Sigmoid colon (tissue), 4 donors: ENCODE measurements around the gene PRCC.

Experiments
- CTCF ChIP-seq, 4 experiments: fragments of 450-650 bp in 3 of 4; fragments of 200-600 bp in 1 of 4; IDR thresholded peaks; one replicate each; pipeline ENCODE4 v1.5.1; 2016 to 2019; ENCODE audit warnings: antibody characterized with exemption in 4 of 4, mild to moderate bottlenecking in 3 of 4, moderate library complexity in 2 of 4
- EP300 ChIP-seq, 4 donors: sonication (generic); formaldehyde crosslinking; IDR thresholded peaks; one replicate each; pipeline ENCODE4 v1.6.1; 2017; ENCODE audit warnings: antibody characterized with exemption in 4 of 4
- POLR2A ChIP-seq, 2 donors: fragments of 450-650 bp; IDR thresholded peaks; one replicate each; pipeline ENCODE4 v1.6.1; 2016; ENCODE audit warnings: antibody characterized with exemption in 2 of 2, mild to moderate bottlenecking in 2 of 2, moderate library complexity in 2 of 2
- POLR2AphosphoS5 ChIP-seq, 4 donors: sonication (generic); formaldehyde crosslinking; IDR thresholded peaks; one replicate each; pipeline ENCODE4 v1.6.1; 2017; ENCODE audit warnings: antibody characterized with exemption in 4 of 4

- no peak for TF ChIP-seq POLR2AphosphoS5 (IDR thresholded peaks at IDR 0.05)
- TF ChIP-seq CTCF (IDR thresholded peaks at IDR 0.05), result no peak
- TF ChIP-seq EP300 (IDR thresholded peaks at IDR 0.05), result no peak
- no peak for TF ChIP-seq POLR2A (IDR thresholded peaks at IDR 0.05)
Measured at GRCh38 chr1:156754219-156754618, 13.1 kb upstream of the PRCC start.
